Mammary epithelial cell (primary cell): Measurements from ENCODE around the gene ZNF853.
"Not testable (repeated sequence)": the region's sequence is repeated elsewhere in the genome, so short reads cannot be mapped to it uniquely, and the experiment has no call there.

Experiments used
- EZH2 ChIP-seq: IDR thresholded peaks from 2 replicates; pipeline ENCODE4 v1.6.1; 2012; ENCODE audit warnings: low read length, inconsistent platforms, borderline replicate concordance
- TF ChIP-seq, protein P1 (sequence below), 2 donors: IDR thresholded peaks in 1 of 2; conservative IDR thresholded peaks in 1 of 2; 2 replicates each; pipeline ENCODE4 v1.5.1; 2011 to 2012; ENCODE audit warnings: inconsistent platforms in 2 of 2, low read length in 2 of 2, mild to moderate bottlenecking in 2 of 2, control low read depth in 1 of 2, low read depth in 1 of 2; ENCODE audit not compliant: insufficient read depth in 1 of 2; ENCODE audit errors: extremely low read depth in 1 of 2

DNA sequence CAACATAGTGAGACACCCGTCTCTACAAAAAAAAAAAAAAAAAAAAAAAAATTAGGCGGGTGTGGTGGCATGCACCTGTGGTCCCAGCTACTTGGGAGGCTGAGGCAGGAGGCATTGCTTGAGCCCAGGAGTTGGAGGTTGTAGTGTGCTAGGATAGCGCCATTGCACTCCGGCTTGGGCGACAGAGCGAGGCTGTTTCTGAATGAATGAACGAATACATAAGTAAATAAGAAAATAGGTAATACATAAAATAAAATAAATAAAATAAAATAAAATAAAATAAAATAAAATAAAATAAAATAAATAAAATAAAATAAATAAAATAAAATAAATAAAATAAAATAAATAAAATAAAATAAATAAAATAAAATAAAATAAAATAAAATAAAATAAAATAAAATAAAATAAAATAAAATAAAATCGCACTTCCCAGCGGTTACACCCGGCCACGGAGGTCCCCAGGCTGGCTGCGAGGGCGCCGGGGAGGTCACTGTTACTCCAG, 38.5 kb upstream of the ZNF853 start:
- not testable (repeated sequence) for TF ChIP-seq EZH2
- TF ChIP-seq, protein P1, sequence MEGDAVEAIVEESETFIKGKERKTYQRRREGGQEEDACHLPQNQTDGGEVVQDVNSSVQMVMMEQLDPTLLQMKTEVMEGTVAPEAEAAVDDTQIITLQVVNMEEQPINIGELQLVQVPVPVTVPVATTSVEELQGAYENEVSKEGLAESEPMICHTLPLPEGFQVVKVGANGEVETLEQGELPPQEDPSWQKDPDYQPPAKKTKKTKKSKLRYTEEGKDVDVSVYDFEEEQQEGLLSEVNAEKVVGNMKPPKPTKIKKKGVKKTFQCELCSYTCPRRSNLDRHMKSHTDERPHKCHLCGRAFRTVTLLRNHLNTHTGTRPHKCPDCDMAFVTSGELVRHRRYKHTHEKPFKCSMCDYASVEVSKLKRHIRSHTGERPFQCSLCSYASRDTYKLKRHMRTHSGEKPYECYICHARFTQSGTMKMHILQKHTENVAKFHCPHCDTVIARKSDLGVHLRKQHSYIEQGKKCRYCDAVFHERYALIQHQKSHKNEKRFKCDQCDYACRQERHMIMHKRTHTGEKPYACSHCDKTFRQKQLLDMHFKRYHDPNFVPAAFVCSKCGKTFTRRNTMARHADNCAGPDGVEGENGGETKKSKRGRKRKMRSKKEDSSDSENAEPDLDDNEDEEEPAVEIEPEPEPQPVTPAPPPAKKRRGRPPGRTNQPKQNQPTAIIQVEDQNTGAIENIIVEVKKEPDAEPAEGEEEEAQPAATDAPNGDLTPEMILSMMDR (conservative IDR thresholded peaks at IDR 0.05 in 1 of 2, IDR thresholded peaks at IDR 0.05 in 1 of 2; ENCODE audit: extremely low read depth in 1 of 2, insufficient read depth in 1 of 2, low read depth in 1 of 2, low read length in 2 of 2), result not testable (repeated sequence)
